Breast epithelium (tissue), 3 donors: ENCODE data around the gene FAM107A.

ENCODE experiments used
- POLR2A ChIP-seq: fragments of 450-650 bp; IDR thresholded peaks from one replicate; pipeline ENCODE4 v1.6.1; 2016; ENCODE audit warnings: antibody characterized with exemption, mild to moderate bottlenecking, moderate library complexity
- POLR2AphosphoS5 ChIP-seq, 3 donors: sonication (generic); formaldehyde crosslinking; IDR thresholded peaks; one replicate each; pipeline ENCODE4 v1.6.1; 2017; ENCODE audit warnings: antibody characterized with exemption in 3 of 3
- TF ChIP-seq, protein P1 (sequence below), 3 donors: fragments of 450-650 bp; IDR thresholded peaks; one replicate each; pipeline ENCODE4 v1.5.1; 2016 to 2017; ENCODE audit warnings: antibody characterized with exemption in 3 of 3, mild to moderate bottlenecking in 3 of 3, moderate library complexity in 3 of 3

DNA sequence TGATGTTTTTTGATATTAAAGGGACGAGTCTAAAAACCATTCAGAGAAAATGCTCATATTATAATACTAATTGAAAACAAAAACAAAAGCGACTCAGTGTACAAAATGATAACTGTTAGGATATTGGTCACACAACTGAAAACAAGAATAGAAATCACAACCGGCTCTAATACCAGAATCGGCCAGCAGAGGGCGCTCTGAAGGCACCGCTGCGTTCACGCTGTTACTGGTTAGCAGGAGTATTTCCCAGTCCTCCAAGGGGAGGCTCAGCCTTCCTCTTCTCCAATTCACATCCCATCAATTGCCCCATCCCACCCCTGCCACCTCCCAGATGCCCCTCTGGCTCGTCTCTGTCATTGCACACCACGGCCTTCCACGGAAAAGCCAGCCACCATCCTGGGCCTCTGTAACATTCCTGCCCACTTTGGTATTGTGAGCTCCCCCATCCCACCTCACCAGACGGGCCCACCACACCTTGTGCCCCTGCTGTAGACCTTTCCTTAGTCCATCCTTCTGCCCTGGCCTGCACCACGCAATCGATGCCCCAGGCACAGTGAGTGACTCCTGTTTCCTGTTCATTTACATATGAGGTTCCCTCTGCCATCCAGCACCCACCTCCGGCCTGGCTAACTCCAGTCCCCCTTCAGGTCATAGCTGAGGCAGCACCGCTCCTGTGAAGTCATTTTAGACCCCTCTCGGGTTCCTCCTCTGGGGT lies 8.5 kb downstream of the FAM107A start:
- no peak for TF ChIP-seq POLR2A
- TF ChIP-seq, protein P1, sequence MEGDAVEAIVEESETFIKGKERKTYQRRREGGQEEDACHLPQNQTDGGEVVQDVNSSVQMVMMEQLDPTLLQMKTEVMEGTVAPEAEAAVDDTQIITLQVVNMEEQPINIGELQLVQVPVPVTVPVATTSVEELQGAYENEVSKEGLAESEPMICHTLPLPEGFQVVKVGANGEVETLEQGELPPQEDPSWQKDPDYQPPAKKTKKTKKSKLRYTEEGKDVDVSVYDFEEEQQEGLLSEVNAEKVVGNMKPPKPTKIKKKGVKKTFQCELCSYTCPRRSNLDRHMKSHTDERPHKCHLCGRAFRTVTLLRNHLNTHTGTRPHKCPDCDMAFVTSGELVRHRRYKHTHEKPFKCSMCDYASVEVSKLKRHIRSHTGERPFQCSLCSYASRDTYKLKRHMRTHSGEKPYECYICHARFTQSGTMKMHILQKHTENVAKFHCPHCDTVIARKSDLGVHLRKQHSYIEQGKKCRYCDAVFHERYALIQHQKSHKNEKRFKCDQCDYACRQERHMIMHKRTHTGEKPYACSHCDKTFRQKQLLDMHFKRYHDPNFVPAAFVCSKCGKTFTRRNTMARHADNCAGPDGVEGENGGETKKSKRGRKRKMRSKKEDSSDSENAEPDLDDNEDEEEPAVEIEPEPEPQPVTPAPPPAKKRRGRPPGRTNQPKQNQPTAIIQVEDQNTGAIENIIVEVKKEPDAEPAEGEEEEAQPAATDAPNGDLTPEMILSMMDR (IDR thresholded peaks at IDR 0.05) = peak; percentile 87 to 90 (median 87)
- peak in 1 of 3 donors; percentile 22 for TF ChIP-seq POLR2AphosphoS5 (IDR thresholded peaks at IDR 0.05)
